Type B pancreatic cell (in vitro differentiated cells): Measurements from ENCODE around the gene RTN4R. TPM values are rescaled to one million over a fixed set of nuclear protein-coding genes. Genes with fewer than 3 reads are reported as not detected.

ENCODE experiments used
- DNase-seq: peaks from one replicate; pipeline ENCODE4 v3.0.0; 2021; ENCODE audit warnings: mixed read lengths; ENCODE audit not compliant: unreplicated experiment; ENCODE audit errors: extremely low spot score
- H3K27ac Mint-ChIP-seq: 2 replicates; pipeline ENCODE4 v1.8.0; 2021; ENCODE audit warnings: mild to moderate bottlenecking, mixed read lengths
- H3K27me3 Mint-ChIP-seq: 2 replicates; pipeline ENCODE4 v1.8.0; 2021; ENCODE audit warnings: mixed read lengths
- H3K36me3 Mint-ChIP-seq: 2 replicates; pipeline ENCODE4 v1.8.0; 2021; ENCODE audit warnings: mixed read lengths
- H3K4me1 Mint-ChIP-seq: one replicate; pipeline ENCODE4 v1.8.0; 2021; ENCODE audit warnings: mixed read lengths; ENCODE audit not compliant: unreplicated experiment
- H3K4me3 Mint-ChIP-seq: 2 replicates; pipeline ENCODE4 v1.8.0; 2021; ENCODE audit warnings: mild to moderate bottlenecking, mixed read lengths
- H3K9me3 Mint-ChIP-seq: 2 replicates; pipeline ENCODE4 v1.8.0; 2021; ENCODE audit warnings: mixed read lengths
- total RNA-seq: library from RNA; stranded (reverse); gene quantifications from 2 replicates; pipeline ENCODE4 v1.2.1, GENCODE V29; 2021; ENCODE audit warnings: low replicate concordance
- TF ChIP-seq, protein P1 (sequence below): fragments of 200-600 bp; sonication (generic); conservative IDR thresholded peaks from 2 replicates; pipeline ENCODE4 v1.5.0; 2021; ENCODE audit warnings: antibody characterized with exemption, mild to moderate bottlenecking

Gene RTN4R
- total RNA-seq, 1 donor from 2014 or later, result 9.0 TPM

DNA sequence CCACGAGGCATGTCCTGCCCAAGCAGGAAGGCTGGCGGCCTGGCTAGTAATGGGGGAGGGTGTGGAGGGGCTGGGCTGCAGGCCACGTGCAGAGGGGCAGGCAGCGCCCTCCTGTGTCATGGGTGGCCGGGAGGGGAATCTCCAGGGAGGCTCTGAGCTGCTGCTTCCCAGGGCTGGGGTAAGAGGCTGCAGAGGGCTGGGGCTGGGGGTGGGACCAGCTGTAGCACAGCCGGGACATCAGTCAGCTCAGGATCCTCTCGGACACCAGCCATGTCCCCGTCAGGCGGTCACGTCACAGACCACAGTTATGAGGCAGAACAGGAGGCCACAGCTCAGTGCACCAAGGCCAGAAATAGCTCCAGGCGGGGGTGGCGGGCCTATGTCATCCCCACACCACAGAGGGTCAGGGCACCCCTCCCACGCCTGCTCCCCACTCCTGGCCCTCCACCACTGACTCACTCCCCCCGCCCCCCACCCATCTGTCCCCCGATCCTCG lies 21.1 kb downstream of the RTN4R start:
- DNase-seq, result no peak
- Mint-ChIP-seq H3K36me3 (no peaks in the 10 kb centered on the region), H3K27ac (no peak overlapping the region), H3K27me3 (no peaks in the 10 kb centered on the region), H3K4me3 (no peak overlapping the region), H3K9me3 (no peaks in the 10 kb centered on the region), H3K4me1 (peaks cover 17% of the 10 kb centered on the region)
- TF ChIP-seq, protein P1, sequence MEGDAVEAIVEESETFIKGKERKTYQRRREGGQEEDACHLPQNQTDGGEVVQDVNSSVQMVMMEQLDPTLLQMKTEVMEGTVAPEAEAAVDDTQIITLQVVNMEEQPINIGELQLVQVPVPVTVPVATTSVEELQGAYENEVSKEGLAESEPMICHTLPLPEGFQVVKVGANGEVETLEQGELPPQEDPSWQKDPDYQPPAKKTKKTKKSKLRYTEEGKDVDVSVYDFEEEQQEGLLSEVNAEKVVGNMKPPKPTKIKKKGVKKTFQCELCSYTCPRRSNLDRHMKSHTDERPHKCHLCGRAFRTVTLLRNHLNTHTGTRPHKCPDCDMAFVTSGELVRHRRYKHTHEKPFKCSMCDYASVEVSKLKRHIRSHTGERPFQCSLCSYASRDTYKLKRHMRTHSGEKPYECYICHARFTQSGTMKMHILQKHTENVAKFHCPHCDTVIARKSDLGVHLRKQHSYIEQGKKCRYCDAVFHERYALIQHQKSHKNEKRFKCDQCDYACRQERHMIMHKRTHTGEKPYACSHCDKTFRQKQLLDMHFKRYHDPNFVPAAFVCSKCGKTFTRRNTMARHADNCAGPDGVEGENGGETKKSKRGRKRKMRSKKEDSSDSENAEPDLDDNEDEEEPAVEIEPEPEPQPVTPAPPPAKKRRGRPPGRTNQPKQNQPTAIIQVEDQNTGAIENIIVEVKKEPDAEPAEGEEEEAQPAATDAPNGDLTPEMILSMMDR, result no peak

DNA sequence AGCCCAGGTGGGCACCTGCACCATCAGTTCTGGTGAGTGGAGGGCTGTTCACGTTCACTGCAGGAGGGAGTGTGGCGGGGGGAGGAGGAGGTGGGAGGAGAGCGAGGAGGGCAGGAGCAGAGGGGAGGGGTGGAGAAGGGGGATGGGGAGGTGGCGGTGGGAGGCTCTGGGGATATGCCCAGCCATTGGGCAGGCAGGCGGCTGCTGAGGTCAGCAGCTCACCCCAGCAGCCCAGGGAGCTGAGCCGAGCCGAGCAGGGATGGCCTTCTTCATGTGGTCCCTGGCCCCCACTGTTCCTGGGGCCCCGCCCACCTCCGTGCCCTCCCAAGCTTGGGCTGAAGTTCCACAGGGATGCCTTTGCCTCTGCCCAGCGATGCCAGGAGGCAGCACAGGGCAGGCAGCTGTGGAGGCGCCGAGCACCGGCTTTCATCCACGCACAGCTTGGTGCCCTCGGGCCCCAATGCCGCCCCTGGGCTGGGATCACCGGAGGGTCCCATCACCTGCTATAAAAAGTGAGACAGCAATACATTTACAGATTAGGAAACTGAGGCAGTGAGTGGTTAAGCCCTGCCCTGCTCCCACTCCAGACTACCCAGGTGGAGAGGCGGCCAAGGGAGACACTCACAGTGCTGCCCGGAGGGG lies 21.6 kb downstream of the RTN4R start:
- Mint-ChIP-seq H3K27ac (no peak overlapping the region), H3K36me3 (no peaks in the 10 kb centered on the region), H3K27me3 (no peaks in the 10 kb centered on the region), H3K4me1 (peaks cover 17% of the 10 kb centered on the region), H3K9me3 (no peaks in the 10 kb centered on the region), H3K4me3 (no peak overlapping the region)
- no peak for DNase-seq
- TF ChIP-seq, protein P1, result no peak

GRCh38 chr22:20245577-20246367 lies 22.3 kb downstream of the RTN4R start:
- H3K4me1 Mint-ChIP-seq, result peaks cover 17% of the 10 kb centered on the region
- peak overlapping the region; percentile 64 for H3K27ac Mint-ChIP-seq
- H3K27me3 Mint-ChIP-seq, result no peaks in the 10 kb centered on the region
- no peaks in the 10 kb centered on the region for H3K9me3 Mint-ChIP-seq
- no peak for DNase-seq
- TF ChIP-seq, protein P1, result no peak
- H3K4me3 Mint-ChIP-seq, result peak overlapping the region; percentile 66
- H3K36me3 Mint-ChIP-seq, result no peaks in the 10 kb centered on the region

GRCh38 chr22:20244691-20245576 lies 23.2 kb downstream of the RTN4R start:
- Mint-ChIP-seq H3K4me3 (peak overlapping the region; percentile 44), H3K4me1 (peaks cover 17% of the 10 kb centered on the region), H3K36me3 (no peaks in the 10 kb centered on the region), H3K27ac (peak overlapping the region; percentile 53), H3K27me3 (no peaks in the 10 kb centered on the region), H3K9me3 (no peaks in the 10 kb centered on the region)
- DNase-seq, result no peak
- TF ChIP-seq, protein P1, result no peak

DNA sequence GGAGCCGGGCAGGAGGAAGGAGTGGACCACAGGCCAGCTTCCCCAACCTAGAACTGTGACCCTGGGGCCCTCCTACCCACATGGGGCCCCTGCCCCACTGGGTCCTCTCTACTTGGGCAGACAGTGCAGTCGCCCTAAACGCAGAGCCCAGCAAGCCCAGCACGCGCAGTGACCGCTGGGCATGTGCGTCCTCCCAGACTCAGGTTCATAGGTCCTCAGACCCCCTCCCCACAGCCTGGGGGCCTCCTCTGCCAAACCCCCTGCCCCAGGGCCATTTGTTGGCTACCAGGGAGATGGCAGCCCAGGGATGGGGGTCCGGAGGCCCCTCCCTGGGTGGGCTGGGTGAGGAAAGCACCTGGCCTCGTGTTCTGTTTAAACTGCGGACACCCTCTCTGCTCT lies 23.9 kb downstream of the RTN4R start:
- Mint-ChIP-seq H3K27me3 (no peaks in the 10 kb centered on the region), H3K4me1 (peaks cover 17% of the 10 kb centered on the region), H3K27ac (peak overlapping the region; percentile 53), H3K36me3 (no peaks in the 10 kb centered on the region), H3K4me3 (no peak overlapping the region), H3K9me3 (no peaks in the 10 kb centered on the region)
- no peak for DNase-seq
- TF ChIP-seq, protein P1, result no peak
